Measurements from ENCODE around the gene C18orf54.
"Not testable (repeated sequence)": the region's sequence is repeated elsewhere in the genome, so short reads cannot be mapped to it uniquely, and the experiment has no call there.

The C18orf54 gene

DNA sequence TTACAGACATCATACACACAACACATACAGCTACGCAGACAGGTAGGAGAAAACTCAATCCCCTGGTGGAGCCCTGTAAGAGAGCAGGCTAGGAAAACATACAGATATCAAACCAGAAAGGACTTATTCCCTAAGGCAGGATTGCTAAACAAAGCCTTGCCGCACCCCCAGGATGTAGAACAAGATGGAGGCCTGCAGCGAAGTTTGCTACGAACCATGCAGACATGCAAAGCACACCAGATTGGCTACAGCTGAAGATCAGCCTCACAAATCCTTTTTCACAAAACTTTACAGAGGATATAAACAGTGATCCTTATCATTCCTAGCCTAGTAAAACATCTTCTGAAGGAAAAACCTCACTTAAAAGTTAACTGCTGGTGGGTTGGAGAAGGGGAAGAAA lies 28.3 kb downstream of the C18orf54 start:
- H3K27ac ChIP-seq = no peak overlapping the region
- no peak for DNase-seq (ENCODE audit: low read depth, low spot score)

- not testable (repeated sequence) for DNase-seq (ENCODE audit: low read depth, low spot score); H3K27ac ChIP-seq
These were observed 29.2 kb downstream of the C18orf54 start for GRCh38 chr18:54386800-54387495.

- no peak overlapping the region for H3K27ac ChIP-seq
- DNase-seq (ENCODE audit: low read depth, low spot score) = no peak
These were observed 29.9 kb downstream of the C18orf54 start for GRCh38 chr18:54387631-54388030.

DNA sequence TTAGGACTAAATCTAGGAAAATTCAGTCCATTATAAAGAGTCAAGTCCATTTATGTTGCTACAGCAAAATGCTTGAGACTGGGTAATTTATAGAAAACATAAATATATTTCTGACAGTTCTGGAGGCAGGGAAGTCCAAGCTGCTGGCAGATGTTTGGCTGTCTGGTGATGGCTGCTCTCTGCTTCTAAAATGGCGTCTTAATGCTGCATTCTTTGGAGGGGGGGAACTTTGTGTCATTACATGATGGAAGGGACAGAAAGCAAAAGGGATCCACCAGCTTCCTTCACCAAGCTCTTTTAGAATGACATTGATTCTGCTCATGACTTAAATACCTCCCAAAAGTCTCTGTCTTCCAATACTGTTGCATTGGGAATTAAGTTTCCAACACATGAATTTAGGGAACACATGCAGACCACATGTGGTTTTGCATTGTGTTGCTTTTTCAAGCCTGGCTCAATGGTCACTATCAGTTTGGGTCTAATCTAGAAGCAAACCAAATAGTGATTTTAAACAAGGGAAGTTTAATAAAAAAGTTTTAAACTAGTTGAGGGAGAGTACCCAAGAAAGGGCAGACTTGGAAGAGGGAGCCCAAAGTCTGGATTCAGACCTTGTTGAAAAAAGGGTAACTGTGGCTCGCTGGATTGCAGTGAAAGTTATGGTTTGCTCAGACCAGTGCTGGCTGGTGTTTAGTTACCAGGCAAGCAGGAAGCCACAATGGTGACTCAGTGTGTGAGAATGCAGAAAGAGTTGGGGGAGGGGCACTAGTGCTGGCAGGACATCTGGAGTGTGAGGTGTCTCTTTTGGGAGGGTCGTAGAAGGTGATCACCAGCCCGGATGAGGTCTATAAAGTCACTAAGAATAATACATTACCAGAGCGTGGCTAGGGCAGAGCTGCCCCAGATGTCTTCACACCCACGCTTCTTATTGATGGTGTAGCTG lies 30.8 kb downstream of the C18orf54 start:
- H3K27ac ChIP-seq = peak overlapping the region; percentile 42
- peak; percentile 52 for DNase-seq (ENCODE audit: low read depth, low spot score)

DNA sequence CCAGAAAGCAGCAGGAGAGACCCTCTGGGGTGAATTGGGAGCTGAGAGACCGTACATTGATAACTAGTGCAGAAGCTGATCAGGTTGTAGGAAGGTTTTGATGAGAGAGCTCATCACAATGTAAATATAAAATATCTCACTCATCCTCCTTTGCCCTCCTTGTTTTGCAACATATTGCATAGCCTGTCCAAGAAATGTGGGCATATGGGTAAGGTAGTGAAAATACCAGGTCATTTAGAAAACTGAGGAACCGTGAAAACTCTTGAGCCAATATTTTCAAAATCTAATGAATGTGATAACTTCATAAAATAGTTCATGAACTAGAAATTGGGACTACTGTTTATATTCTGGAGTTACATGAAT lies 31.4 kb downstream of the C18orf54 start:
- peak overlapping the region; percentile 42 for H3K27ac ChIP-seq
- no peak for DNase-seq (ENCODE audit: low read depth, low spot score)

GRCh38 chr18:54390838-54391237 lies 33.1 kb downstream of the C18orf54 start:
- DNase-seq (ENCODE audit: low read depth, low spot score) = no peak
- no peak overlapping the region for H3K27ac ChIP-seq

GRCh38 chr18:54392543-54393023 lies 34.9 kb downstream of the C18orf54 start:
- no peak overlapping the region for H3K27ac ChIP-seq
- DNase-seq (ENCODE audit: low read depth, low spot score) = peak; percentile 14

- H3K27ac ChIP-seq = no peak overlapping the region
- DNase-seq (ENCODE audit: low read depth, low spot score) = no peak
These were observed 36.1 kb downstream of the C18orf54 start for GRCh38 chr18:54393648-54394294.

DNA sequence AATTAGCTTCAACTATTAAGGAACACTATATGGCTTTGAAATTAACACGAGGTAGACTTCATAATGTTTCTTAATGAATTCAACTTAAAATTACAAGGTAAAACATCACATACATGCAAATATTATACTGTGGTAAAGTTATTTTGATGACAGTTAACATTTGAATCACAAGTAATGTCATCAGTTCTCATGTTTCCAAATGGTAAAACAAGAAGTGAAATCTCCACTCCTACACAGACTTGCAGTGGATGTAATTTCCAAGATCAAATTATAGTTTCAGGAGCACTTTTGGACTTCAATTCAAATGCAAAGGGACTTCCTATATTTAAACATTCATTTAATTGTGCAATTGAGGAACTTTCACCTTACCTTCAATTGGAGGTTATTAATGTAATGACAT lies 39.1 kb downstream of the C18orf54 start:
- no peak for DNase-seq (ENCODE audit: low read depth, low spot score)
- H3K27ac ChIP-seq = no peak overlapping the region

- H3K27ac ChIP-seq = no peak overlapping the region
- DNase-seq (ENCODE audit: low read depth, low spot score) = no peak
These were observed 47.6 kb downstream of the C18orf54 start for GRCh38 chr18:54405290-54405689.

DNA sequence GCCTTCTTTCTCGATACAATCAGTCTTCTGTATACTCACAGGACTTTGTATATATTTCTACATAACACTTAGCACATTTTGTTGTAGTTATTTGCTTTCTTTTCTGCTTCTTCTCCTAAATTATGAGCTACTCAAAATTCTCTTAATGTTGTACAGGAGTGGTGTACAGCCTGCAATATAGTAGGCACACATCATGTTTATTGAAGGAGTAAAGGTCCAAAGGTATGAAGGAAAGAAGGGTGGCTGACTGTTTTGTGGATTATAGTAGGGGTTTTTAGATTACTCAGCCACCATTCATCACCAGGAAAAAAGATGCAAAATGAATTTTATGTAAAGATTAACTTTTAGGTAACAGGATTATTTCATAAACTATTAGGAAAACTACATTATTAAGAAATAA lies 54.1 kb downstream of the C18orf54 start:
- no peak for DNase-seq (ENCODE audit: low read depth, low spot score)
- no peak overlapping the region for H3K27ac ChIP-seq

DNA sequence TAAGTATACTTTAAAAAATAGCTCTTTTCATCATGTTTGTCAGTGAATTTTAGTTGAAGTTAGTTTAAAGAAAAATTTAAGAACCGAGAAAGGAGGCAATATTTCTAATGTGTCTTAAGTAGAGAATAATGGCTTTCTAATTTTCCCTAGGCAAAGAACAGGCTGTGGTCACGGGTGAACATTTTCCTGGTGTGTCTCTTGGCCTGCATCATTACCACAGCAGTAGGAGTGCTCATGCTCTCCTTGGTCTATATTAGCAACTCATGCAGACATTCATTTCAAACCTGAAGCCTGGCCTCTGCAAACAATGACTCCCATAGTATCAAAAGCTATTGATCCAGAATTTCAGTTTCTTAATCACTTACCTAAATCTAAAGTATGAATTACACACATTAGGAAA lies 57.4 kb downstream of the C18orf54 start:
- no peak overlapping the region for H3K27ac ChIP-seq
- DNase-seq (ENCODE audit: low read depth, low spot score) = no peak

DNA sequence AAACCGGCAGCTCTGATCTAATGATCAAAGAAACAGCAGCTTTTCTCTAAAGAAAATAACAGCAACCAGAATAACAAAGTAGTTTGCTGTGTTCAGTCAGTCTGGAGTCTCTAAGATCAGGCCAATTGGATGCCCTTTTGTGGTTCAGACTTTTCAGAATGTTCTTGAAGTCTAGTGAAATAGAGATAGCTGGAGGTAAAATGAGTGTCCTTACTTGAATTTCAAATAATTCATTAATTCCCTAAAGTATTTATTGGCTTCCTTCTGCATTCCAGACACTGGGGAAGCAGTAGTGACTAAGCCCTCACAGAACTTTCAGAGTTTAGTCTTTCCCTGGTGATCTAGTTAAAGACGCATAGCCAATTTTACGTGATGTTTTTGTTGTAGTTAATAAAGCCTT lies 58.7 kb downstream of the C18orf54 start:
- DNase-seq (ENCODE audit: low read depth, low spot score) = no peak
- no peak overlapping the region for H3K27ac ChIP-seq

GRCh38 chr18:54423831-54424230 lies 66.1 kb downstream of the C18orf54 start:
- DNase-seq (ENCODE audit: low read depth, low spot score) = no peak

GRCh38 chr18:54426085-54426665 lies 68.5 kb downstream of the C18orf54 start:
- no peak overlapping the region for H3K27ac ChIP-seq
- no peak for DNase-seq (ENCODE audit: low read depth, low spot score)

More at GRCh38 chr18:54423831-54424230, 66.1 kb downstream of the C18orf54 start:
- H3K27ac ChIP-seq = no peak overlapping the region
